Natural killer cell treated with Interleukin-12 subunit alpha and Interleukin-12 subunit beta and Interleukin-15 and Interleukin-18, amount 100 ng/mL, for 72 hours (primary cell): ENCODE measurements around the gene MARCKS. TPM values are rescaled to one million over a fixed set of nuclear protein-coding genes. Genes with fewer than 3 reads are reported as not detected.
"Not testable (repeated sequence)": the region's sequence is repeated elsewhere in the genome, so short reads cannot be mapped to it uniquely, and the experiment has no call there.

ENCODE experiments used
- ATAC-seq, 2 donors: fragments of 150-1000 bp; cut with Tn5 transposase in 1 of 2; sonication (Bioruptor Pico), chemical (Tn5 transposase) in 1 of 2; 2 replicates each; pipeline ENCODE4 v1.10.0; 2021
- DNase-seq: peaks from one replicate; pipeline ENCODE4 v3.0.0; 2022; ENCODE audit warnings: low spot score
- H3K27ac Mint-ChIP-seq, 2 donors: 1 replicate in 1 of 2; 2 replicates in 1 of 2; pipeline ENCODE4 v1.8.0; 2022; ENCODE audit warnings: mixed read lengths in 2 of 2, mild to moderate bottlenecking in 1 of 2, moderate library complexity in 1 of 2
- H3K27me3 Mint-ChIP-seq, 2 donors: 1 replicate in 1 of 2; 2 replicates in 1 of 2; pipeline ENCODE4 v1.8.0; 2022; ENCODE audit warnings: mixed read lengths in 2 of 2
- H3K36me3 Mint-ChIP-seq: one replicate; pipeline ENCODE4 v1.8.0; 2022; ENCODE audit warnings: mixed read lengths
- H3K4me1 Mint-ChIP-seq, 2 donors: 1 replicate in 1 of 2; 2 replicates in 1 of 2; pipeline ENCODE4 v1.8.0; 2022; ENCODE audit warnings: low read depth in 2 of 2, mixed read lengths in 2 of 2, mild to moderate bottlenecking in 1 of 2
- H3K4me3 Mint-ChIP-seq: one replicate; pipeline ENCODE4 v1.8.0; 2022; ENCODE audit warnings: mixed read lengths
- H3K9me3 Mint-ChIP-seq: 2 replicates; pipeline ENCODE4 v1.8.0; 2022; ENCODE audit warnings: mixed read lengths
- total RNA-seq, 2 donors: library from RNA; stranded (reverse); gene quantifications; one replicate each; pipeline ENCODE4 v1.2.3, GENCODE V29; 2022

The MARCKS gene
- total RNA-seq, 2 donors from 2014 or later, result 0.74 to 1.1 TPM

DNA sequence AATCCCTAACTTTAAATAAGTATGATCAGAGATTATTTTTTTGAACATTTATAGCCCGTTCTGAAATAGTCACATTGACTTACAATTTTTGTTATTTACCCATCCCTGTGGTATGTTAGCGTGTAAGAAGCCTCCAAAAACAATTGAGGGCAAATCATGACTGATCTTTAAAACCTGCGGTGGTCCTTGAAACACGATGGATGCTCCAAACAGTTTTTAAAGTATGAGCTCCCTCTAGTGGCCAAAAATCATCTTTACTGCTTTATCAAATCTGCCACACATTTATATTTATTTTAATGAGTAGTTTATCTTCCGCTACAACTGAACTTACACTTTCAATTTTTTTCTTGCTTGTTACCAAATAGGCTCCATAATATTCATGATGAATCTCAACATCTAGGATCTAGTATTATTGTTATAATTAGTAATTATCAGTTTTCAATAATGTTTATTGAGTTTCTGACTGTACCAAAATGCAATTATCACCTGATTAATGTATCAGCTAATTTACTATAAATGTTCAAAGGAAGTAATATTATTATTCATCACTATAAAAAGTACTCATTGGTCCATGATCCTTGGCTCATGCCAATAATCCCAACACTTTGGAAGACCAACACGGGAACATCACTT, 52.2 kb downstream of the MARCKS start:
- peaks cover 6 to 7% of the 10 kb centered on the region in 2 donors for H3K27me3 Mint-ChIP-seq
- DNase-seq (no peak), ATAC-seq (no peak)
- no peaks in the 10 kb centered on the region for H3K36me3 Mint-ChIP-seq
- no peak overlapping the region for H3K27ac Mint-ChIP-seq
- H3K4me1 Mint-ChIP-seq, result no peaks in the 10 kb centered on the region
- no peak overlapping the region for H3K4me3 Mint-ChIP-seq
- H3K9me3 Mint-ChIP-seq, result no peaks in the 10 kb centered on the region

DNA sequence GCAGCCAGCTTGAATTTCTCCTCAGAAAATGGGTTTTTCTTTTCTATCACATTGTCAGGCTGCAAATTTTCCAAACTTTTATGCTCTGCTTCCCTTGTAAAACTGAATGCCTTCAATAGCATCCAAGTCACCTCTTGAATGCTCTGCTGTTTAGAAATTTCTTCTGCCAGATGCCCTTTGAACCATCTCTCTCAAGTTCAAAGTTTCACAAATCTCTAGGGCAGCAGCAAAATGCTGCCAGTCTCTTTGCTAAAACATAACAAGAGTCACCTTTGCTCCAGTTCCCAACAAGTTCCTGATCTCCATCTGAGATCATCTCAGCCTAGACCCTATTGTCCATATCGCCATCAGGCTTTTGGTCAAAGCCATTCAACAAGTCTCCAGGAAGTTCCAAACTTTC, 53.1 kb downstream of the MARCKS start:
- not testable (repeated sequence) for H3K27ac Mint-ChIP-seq, DNase-seq, H3K4me1 Mint-ChIP-seq, H3K9me3 Mint-ChIP-seq, ATAC-seq, H3K27me3 Mint-ChIP-seq, H3K36me3 Mint-ChIP-seq, H3K4me3 Mint-ChIP-seq

Other genes starting within 250 kb of the MARCKS start
- gene HDAC2, start 113.8 kb downstream of the MARCKS start, total RNA-seq, result 10 to 100 TPM; 60.8 to 72.2 TPM